Lower lobe of right lung (tissue), 2 donors: ENCODE data around the gene JUN. TPM values are rescaled to one million over a fixed set of nuclear protein-coding genes. Genes with fewer than 3 reads are reported as not detected.

ENCODE experiments used
- ATAC-seq, 2 donors: fragments of 200-7000 bp; cut with Tn5 transposase; one replicate each; pipeline ENCODE4 v1.9.1; 2020 to 2022; ENCODE audit warnings: mild to moderate bottlenecking in 2 of 2, moderate library complexity in 2 of 2
- DNase-seq: peaks from one replicate; pipeline ENCODE4 v3.0.0-alpha.2; 2020
- H3K27ac ChIP-seq: fragments of 200-600 bp; one replicate; pipeline ENCODE4 v1.8.0; 2022
- H3K27me3 ChIP-seq: fragments of 200-600 bp; one replicate; pipeline ENCODE4 v1.8.0; 2022; ENCODE audit warnings: low read depth
- H3K36me3 ChIP-seq: fragments of 200-600 bp; one replicate; pipeline ENCODE4 v1.8.0; 2022; ENCODE audit warnings: mild to moderate bottlenecking
- H3K4me1 ChIP-seq: fragments of 200-600 bp; one replicate; pipeline ENCODE4 v1.8.0; 2022
- H3K4me3 ChIP-seq: fragments of 200-600 bp; one replicate; pipeline ENCODE4 v1.8.0; 2022; ENCODE audit warnings: mild to moderate bottlenecking
- H3K9me3 ChIP-seq: fragments of 200-600 bp; one replicate; pipeline ENCODE4 v1.8.0; 2022
- intact Hi-C: fragments of 100-400 bp; cut with DNase I; formaldehyde crosslinking; loops from one replicate; pipeline ENCODE4 v1.11.0; 2022
- total RNA-seq: library from RNA; stranded (reverse); fragmentation: NEBNext Ultra II Directional; extraction: Animal tissue kit (Norgen Biotek cat#: 25700); gene quantifications from one replicate; pipeline ENCODE4 v1.2.1, GENCODE V29; 2021
- TF ChIP-seq, protein P1 (sequence below): fragments of 200-600 bp; IDR thresholded peaks from one replicate; pipeline ENCODE4 v1.8.0; 2022; ENCODE audit warnings: antibody characterized with exemption, mild to moderate bottlenecking
- donor health status: DM: no; HTN: yes; CAD: no; lungs with severe emphysema.

JUN gene
- total RNA-seq, 1 donor from 2014 or later, result 118 TPM

DNA sequence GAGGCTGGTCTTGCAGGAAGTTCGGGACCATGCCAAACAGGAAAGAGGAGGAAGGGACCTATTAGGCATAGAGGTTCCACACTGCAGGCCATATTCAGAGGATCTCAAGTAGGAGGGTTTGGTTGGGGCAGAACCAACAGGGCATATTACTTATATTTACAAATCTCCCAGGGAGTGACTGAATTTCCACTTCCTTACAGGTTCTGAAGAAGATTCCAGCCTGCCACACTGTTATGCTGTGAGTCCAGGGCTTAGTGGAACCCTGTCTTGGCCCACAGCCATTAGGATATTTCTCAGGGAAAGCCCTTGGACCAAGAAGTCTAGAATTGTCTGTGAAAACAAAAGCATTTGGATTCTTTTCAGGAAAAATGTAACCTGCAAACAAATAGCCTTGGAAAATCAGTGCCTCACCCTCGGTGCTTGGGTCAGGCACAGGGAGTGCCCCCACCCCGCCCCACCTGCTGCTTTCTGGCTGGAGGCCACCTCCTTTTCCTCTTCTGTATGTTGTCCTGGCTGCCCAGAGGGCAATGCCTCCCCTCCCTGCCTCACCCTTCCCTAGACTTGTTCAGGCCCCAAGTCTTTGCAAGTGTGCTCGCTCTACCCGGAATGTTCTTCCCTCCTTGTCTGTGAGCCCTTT is 41.0 kb upstream of the JUN start:
- intact Hi-C loops, result no loop called here
- no peaks in the 10 kb centered on the region for H3K27me3 ChIP-seq
- TF ChIP-seq, protein P1, sequence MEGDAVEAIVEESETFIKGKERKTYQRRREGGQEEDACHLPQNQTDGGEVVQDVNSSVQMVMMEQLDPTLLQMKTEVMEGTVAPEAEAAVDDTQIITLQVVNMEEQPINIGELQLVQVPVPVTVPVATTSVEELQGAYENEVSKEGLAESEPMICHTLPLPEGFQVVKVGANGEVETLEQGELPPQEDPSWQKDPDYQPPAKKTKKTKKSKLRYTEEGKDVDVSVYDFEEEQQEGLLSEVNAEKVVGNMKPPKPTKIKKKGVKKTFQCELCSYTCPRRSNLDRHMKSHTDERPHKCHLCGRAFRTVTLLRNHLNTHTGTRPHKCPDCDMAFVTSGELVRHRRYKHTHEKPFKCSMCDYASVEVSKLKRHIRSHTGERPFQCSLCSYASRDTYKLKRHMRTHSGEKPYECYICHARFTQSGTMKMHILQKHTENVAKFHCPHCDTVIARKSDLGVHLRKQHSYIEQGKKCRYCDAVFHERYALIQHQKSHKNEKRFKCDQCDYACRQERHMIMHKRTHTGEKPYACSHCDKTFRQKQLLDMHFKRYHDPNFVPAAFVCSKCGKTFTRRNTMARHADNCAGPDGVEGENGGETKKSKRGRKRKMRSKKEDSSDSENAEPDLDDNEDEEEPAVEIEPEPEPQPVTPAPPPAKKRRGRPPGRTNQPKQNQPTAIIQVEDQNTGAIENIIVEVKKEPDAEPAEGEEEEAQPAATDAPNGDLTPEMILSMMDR, result no peak
- DNase-seq (peak; percentile 74), ATAC-seq (peak; percentile 92 to 95)
- no peaks in the 10 kb centered on the region for H3K36me3 ChIP-seq
- peaks cover 17% of the 10 kb centered on the region for H3K9me3 ChIP-seq
- H3K4me3 ChIP-seq, result no peak overlapping the region
- peaks cover 17% of the 10 kb centered on the region for H3K4me1 ChIP-seq
- H3K27ac ChIP-seq, result peak overlapping the region; percentile 29

DNA sequence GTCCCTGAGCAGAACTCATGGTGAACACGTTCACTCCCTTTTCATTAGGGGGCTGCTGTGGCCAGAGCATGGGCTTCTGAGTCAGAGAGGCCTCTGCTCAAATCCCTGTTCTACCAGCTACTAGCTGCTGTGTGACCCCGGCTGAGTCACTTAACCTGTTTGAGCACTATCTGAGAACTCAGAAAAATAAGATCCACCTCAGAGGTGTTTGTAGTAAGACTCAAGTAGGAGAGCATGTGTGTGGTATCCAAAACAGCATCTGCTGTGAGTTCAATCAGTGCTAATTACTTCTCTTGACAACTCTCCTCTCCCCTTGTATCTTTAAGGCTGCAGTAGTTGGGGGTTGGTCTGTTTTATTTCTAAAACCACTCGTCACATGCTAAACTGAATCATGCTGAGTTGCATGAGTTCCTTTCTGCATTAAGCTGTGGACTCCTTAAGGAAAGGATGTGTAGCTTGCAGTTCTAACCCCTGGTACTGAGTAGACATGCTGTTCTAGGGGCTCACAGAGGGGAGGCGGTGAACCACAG is 39.7 kb upstream of the JUN start:
- TF ChIP-seq, protein P1, result no peak
- H3K4me1 ChIP-seq, result peaks cover 24% of the 10 kb centered on the region
- no peaks in the 10 kb centered on the region for H3K27me3 ChIP-seq
- no peak overlapping the region for H3K4me3 ChIP-seq
- intact Hi-C loops, result no loop called here
- no peaks in the 10 kb centered on the region for H3K36me3 ChIP-seq
- no peak overlapping the region for H3K27ac ChIP-seq
- DNase-seq (no peak), ATAC-seq (peak in 1 of 2 donors; percentile 12)
- peaks cover 17% of the 10 kb centered on the region for H3K9me3 ChIP-seq

DNA sequence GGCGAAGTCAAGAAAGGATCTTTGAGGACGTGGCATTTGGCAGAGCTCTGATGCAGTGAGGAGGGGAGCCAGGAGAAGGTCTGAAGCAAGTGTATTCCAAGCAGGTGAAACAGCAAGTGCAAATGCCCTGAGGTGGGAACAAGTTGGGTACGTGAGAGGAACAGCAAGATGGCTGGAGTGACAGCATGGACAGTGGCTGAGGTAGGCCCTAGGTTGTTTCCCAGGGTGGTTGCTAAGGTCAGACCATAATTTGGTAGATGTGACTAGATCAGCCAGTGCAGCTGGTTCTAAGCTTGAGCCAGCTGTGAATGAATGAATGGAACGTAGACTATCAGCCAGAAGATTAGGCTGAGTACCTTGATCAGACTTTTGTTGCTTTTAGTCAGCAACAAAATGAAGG is 37.5 kb upstream of the JUN start:
- ATAC-seq (no peak), DNase-seq (no peak)
- no peak overlapping the region for H3K4me3 ChIP-seq
- H3K9me3 ChIP-seq, result peaks cover under 1% of the 10 kb centered on the region
- intact Hi-C loops, result no loop called here
- peaks cover 33% of the 10 kb centered on the region for H3K4me1 ChIP-seq
- H3K36me3 ChIP-seq, result no peaks in the 10 kb centered on the region
- no peak overlapping the region for H3K27ac ChIP-seq
- no peaks in the 10 kb centered on the region for H3K27me3 ChIP-seq
- TF ChIP-seq, protein P1, result no peak

DNA sequence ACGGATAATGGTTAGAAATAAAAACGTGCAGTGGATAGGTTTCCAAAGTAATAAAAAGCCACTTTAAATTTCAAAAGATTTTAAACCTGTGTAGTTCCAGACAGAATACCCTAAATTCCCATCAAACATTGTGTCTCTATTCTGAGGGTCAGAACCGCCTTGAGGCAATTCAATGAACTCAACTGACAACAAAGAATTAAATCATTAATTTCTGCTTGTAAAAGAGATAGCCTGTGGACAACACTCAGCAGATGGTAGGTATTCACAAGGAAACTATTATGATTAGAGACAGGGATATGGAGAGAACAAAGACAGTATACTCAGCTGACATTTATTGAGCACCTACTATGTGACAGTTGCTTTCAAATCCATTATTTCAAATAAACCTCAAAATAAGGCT is 35.1 kb upstream of the JUN start:
- no peak overlapping the region for H3K4me3 ChIP-seq
- no peaks in the 10 kb centered on the region for H3K9me3 ChIP-seq
- no peaks in the 10 kb centered on the region for H3K27me3 ChIP-seq
- TF ChIP-seq, protein P1, result no peak
- ATAC-seq (no peak), DNase-seq (no peak)
- no peak overlapping the region for H3K27ac ChIP-seq
- intact Hi-C loops, result no loop called here
- H3K36me3 ChIP-seq, result no peaks in the 10 kb centered on the region
- peaks cover 35% of the 10 kb centered on the region for H3K4me1 ChIP-seq

DNA sequence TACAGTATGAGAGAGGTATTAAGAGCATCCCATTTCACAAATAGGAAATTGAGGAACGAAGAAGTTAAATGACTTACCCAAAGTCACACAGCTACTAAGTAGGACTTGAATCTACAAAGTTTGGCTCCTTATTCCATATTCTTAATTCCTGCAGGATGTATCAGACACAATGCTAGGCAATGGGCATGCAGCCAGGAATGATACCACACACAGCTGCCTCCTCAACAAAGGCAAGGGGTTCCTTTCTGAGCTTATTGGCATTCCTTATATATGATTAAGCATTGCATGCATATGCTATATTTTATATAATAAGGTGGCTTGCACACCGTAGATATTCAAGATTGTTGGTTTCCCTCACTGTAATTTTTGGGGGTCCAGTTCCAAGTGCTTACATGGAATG is 34.2 kb upstream of the JUN start:
- Histone ChIP-seq H3K4me1 (peaks cover 44% of the 10 kb centered on the region), H3K27me3 (no peaks in the 10 kb centered on the region), H3K9me3 (no peaks in the 10 kb centered on the region), H3K27ac (no peak overlapping the region), H3K36me3 (no peaks in the 10 kb centered on the region), H3K4me3 (no peak overlapping the region)
- no peak for DNase-seq
- TF ChIP-seq, protein P1, result no peak
- ATAC-seq, result no peak
- intact Hi-C loops, result no loop called here
